ENCODE data around the gene NPIPB9.
"Not testable (repeated sequence)": the region's sequence is repeated elsewhere in the genome, so short reads cannot be mapped to it uniquely, and the experiment has no call there.

NPIPB9 gene

DNA sequence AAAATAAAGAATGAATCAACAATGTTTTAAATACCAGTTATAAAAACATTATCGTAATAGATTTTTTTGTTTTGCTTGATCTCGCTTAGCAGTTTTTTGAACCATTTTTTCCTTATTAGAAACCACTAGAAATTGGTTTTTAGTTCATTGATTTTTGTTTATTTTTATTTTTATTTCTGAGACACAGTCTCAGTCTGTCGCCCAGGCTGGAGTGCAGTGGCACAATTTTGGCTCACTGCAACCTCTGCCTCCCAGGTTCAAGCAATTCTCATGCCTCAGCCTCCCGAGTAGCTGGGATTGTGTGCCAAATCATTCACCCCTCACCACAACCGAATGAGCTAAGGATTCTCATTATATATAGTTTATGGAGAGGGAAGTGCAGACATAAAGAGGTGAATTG is at the start of gene NPIPB9:
Gene NPIPB9, plus strand, starts transcription at position 301 of the 400 bp plus-strand sequence.
- not testable (repeated sequence) for DNase-seq

DNA sequence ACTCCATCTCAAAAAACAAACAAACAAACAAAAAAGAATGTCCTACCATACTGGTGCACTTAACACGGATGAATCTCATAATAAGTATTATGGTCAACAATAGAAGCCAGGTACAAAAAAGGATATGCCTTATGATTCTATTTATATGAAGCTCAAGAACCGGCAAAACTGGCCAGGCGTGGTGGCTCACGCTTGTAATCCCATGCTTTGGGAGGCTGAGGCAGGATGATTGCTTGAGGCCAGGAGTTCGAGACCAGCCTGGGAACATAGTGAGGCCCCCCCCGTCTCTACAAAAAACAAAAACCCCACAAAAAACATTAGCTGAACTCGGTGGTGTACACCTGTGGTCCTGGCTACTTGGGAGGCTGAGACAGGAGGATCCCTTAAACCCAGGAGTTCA is 47.3 kb upstream of the NPIPB9 start:
- DNase-seq: not testable (repeated sequence)

DNA sequence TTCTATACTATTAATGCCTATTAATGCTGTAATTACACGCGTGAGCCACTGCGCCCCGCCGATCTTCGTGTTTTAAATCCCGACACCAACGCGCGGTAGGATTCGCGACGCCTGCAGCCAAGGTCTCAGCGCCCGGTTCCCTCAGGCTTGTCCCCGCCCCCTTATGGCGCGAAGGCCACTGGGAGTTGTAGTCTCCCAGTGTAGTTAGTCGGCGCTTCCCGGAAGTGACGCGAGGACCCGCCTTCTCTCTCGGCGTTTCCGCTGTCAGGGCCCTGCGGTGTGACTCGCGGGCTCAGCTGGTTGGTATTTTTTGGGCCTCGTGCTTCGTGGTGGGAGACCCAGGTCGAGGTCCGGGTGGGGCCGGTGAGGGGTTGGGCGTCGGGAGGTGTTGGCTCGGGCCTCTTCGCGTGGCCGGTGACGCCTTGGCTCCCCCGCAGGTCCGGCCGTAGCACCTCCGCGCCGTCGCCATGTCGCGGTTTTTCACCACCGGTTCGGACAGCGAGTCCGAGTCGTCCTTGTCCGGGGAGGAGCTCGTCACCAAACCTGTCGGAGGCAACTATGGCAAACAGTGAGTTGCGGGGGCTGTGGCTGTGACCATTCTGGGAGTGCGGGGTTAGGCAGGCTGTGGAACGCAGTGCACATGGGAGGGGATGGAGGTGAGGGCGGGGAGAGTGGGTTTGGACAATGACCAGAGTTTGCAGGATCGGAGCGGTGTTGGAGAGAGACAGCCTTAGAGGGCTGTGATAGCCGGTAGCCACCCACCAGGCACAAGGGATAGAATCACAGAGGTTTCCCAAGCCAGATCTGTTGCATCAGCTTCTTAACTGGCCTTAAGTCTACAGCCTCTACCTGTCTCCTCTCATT is 40.1 kb upstream of the NPIPB9 start, which contains the start of gene EIF3C:
Gene EIF3C, plus strand, starts transcription at position 245 of the 864 bp plus-strand sequence. Its CDS starts 223 bp downstream, at position 468.
- DNase-seq: not testable (repeated sequence)

DNA sequence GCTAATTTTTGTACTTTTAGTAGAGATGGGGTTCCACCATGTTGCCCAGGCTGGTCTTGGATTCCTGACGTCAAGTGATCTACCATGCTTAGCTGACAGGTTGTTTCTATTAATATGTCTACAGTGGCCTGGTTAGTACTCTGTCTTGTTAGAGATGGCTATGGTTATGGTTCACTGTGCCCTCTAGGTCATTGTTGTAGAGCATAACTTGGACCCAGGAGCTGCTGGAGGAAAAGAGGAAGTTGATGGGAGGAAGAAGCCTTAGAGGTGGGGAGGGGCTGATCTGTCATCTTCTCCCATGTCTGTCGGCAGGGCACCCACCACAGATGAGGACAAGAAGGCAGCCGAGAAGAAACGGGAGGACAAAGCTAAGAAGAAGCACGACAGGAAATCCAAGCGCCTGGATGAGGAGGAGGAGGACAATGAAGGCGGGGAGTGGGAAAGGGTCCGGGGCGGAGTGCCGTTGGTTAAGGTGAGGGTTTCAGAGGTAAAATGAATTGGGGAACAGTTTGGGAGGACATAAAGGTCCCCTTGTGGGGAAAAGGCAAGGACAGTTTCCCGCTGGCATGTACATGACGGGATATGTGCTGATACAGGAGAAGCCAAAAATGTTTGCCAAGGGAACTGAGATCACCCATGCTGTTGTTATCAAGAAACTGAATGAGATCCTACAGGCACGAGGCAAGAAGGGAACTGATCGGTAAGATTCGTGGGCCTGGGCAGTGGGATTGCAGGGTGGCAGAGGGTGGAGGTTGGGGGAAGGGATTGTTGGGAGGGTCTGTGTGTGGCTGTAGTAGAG is 28.5 kb upstream of the NPIPB9 start:
- not testable (repeated sequence) for DNase-seq

DNA sequence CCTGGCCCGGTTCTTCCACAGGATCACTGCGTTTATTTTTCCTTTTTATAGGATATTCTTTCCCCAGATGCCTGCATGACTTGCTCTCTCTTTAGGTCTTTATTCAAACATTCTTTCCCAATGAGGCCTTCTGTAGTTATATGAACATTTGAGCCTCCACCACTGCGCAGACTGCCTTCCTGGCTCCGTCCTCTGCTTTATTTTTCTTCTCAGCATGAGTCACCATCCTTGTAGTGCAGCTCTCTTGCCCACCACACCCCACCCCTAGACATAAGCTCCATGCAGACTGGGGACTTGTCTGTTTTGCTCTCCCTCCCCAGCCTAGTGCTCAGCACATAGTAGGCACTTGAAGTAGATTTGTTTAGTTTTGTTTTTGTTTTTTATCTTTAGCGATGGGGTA is 20.3 kb upstream of the NPIPB9 start:
- DNase-seq: not testable (repeated sequence)

DNA sequence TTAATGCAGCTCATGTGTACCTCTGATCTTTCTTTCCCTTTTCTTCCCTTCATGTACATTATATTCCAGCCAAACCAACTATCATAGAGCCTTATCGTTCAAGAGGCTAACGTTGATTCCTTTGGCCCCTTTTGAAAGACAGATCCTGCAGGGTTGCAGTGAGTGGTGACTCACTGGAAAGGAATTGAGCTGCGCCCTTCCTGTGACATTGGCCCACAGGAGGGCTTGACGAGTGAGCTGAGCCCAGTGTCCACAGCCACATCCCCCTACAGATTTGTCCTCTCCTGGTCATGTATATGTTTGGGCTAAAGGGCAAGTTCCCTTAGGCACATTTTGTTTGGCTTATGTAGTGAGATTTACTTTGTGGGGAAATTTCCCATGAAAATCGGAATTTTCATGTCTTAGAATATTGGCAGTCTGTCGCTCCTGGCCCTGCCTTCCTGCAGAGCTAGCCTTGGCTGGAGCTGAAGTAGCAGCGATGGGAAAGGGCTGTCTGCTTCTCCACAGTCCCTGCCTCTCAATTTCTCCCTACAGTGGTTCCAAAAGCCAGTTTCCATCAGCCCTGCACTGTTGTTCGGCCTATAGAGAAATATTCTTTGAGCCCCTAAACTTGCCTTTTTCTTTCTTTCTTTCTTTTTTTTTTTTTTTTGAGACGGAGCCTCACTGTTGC is 19.0 kb upstream of the NPIPB9 start:
- not testable (repeated sequence) for DNase-seq

DNA sequence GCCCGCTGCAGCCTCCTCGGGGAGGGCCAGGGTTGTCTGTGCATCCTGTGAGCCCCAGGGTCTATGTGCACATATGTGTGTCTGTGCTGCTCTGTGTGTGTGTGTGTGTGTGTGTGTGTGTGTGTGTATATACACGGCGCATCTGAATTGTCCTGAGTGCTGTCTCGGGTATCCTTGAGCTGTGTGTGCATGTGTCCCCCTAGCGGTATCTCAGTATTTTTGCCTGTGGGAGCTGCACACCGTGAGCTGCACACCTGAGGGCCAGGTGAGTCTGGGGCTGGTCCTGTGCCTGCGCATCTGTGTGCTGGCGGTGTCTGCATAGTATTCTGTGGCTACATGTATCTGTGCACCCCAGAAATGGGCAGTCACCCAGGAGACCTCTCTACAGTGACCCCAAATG is 11.8 kb upstream of the NPIPB9 start:
- DNase-seq: not testable (repeated sequence)

DNA sequence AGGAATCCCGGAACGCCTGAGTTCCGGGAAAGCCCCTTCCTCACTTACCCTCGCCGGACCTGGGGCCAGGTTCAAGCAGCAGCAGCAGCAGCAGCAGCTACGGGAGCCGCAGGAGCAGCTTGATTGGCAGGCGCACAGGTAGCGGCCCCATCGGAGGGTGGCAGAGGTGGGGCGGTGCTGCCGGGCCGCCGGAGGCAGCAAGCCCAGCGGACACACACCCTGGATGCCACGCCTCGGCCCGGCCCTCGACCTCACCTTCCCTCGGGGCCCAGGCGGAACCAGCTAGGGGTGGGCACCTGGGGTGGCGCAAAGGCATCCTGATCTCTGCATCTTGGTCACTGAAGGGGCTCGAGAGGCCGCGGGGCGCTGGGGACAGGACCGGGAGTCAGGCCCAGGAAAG is 11.0 kb upstream of the NPIPB9 start:
- DNase-seq: not testable (repeated sequence)

DNA sequence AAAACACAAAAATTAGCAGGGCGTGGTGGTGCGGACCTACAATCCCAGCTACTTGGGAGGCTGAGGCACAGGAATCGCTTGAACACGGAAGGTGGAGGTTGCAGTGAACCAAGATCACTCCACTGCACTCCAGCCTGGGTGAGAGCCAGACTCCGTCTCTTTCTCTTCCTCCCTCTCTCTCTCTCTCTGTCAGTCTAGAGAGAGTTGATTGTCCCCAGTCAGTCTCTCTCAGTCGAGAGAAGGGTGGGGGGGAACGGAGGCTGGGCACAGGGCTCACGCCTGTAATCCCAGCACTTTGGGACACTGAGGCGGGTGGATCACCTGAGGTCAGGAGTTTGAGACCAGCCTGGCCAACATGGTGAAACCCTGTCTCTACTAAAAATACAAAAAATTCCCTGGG is 10.3 kb upstream of the NPIPB9 start:
- DNase-seq: not testable (repeated sequence)

DNA sequence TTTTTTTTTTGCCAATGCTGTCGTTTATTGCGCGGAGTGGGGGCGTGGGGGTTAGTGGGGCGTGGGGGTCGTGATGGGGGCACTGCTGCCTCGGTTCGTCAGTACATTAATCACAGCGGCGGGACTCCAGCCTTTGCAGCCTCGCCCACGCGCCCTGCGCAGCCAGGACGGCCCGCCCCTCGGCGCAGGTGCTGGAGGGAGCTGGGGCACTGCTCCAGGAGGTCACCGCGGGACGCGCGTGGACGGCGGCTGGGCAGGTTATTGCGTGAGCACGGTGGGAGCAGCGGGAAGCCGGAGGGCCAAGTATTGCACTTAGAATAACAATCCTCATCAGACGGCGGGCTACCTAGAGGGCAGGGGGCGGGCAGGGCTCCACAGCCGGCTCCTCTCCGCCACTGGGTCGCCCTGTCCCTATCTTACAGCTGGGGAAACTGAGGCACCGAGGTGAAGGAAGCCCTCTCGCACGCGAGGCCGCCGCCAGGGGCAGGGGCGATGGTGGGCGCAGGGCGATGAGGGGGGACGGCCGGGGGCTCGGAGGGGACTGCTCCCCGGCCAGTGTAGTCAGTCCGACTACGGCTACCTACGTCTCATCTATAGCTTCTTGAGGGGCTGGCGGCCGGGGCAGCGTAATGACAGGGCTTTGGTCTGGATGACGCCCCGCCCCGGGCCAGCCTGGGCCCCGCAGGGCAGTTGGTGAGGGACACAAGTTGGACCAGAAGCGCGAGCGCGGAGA is 4.8 kb upstream of the NPIPB9 start:
- DNase-seq: not testable (repeated sequence)

DNA sequence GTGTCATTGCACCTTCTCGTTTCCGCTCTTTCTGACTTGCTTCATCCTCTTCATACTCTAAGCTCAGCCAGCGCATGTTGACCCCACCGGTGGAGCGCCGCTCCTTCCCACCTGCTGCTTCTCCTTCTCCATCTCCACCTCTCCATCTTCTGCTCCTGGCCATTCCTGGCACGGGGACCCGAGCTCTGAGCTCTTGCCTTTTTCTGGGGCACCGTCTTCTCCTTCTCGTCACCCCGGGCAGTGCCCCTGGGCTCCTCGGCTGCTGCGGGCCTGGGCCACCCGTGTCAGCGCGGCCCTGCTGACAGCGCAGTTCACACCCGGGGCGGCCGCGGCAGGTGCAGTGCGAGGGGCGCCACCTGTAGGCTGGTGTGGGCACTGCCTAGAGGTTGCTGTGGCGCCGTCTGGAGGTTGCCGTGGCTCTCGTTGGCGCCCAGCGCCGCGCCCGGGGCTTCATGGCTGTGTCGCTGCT is 1.6 kb upstream of the NPIPB9 start:
- DNase-seq: not testable (repeated sequence)

DNA sequence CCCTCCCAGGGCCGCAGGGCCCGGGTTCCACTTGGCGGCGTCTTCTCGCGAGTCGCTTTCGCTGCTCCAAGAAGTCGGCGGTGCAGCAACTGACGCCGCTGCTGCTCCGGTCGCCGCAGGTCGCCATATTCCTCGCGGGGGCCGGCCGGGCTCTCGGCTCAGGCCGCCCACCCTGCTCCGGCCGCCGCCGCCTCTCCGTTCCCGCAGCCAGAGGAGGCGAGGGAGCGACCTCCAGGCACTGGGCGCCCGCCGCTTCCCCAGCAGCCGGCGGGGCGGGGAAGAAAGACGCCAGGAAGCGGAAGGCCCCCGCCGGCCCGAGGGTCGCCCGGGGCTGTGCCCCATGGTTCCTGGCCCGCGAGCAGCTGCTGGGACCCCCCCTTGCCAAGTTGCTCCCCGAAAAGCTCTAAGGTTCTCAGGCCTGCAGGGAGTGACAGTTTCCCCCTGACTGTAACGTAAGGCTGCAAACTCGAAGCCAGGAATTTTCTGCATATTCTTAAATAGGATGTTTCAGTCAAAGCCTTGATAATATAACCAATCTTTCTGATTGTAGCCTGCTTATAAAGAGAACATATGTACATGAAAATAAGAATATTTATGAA is 1.0 kb upstream of the NPIPB9 start:
- DNase-seq: not testable (repeated sequence)

DNA sequence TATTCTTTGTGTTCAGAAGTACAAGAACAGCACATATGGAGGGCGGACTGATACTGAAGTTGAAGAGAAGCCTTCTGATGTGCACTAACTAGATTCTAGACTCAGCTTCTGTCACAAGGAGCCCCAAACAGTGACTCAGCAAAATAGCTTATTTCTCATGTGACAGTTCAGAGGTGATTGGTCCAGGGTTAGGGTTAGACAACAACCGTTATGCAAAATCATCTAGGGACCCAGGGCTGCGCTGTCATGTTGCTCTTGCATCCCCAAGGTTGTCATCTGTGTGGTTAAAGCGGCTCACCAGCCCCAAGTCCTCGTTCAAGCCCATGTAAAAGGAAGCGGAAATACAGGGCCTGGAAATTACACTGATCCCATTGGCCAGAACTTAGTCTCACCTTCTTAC is 30.1 kb downstream of the NPIPB9 start:
- not testable (repeated sequence) for DNase-seq

DNA sequence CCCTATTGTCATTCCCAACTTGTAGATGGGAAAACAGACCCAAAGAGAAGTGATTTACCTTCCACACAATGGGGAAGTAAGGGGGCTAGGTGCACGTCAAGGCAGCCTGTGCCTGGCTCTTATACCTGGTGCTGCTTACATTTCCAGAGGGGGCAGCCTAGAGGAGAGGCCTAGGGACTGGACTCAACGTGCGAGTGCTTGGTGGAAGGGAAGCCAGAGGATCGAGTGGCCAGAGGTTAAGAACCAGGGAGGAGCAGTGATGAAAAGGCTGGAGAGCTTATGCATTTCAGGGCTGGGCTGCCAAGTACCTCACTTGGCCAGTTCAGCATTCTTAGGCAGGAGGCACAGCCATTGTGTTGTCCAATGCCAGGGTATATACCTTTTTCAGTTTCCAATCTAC is 30.8 kb downstream of the NPIPB9 start:
- not testable (repeated sequence) for DNase-seq

DNA sequence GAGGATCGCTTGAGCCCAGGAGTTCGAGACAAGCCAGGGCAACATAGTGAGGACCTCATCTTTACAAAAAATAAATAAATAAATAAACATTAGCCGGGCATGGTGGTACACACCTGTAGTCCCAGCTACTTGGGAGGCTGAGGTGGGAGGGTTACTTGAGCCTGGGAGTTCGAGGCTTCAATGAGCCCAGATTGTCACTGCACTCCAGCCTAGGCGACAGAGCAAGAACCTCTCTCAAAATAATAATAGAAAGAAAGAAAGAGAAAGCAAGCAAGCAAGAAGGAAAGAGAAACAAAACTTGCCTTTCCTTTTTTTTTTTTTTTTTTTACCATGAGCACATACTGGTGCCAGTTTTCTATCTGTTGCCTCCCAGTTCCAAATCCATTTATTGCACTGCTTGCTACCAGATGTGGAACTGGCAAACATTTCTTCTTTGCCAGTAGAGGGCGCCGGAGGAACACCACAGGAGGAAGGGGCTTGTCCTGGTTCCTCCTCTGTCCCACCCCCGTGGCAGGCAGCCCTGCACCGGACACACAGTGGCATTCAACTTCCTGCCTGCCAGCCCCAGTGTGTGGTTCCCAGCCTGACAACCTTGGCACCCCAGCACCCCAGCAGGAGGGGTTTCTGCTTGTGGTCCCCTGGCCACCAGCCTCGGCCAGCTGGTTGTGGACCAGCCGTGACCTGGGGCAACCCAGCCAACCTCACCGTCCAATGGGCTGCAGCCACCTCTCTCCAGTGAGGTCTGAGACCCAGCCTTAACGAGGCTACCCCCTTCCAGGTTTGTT is 50.8 kb downstream of the NPIPB9 start:
- peak; percentile 36 for DNase-seq

DNA sequence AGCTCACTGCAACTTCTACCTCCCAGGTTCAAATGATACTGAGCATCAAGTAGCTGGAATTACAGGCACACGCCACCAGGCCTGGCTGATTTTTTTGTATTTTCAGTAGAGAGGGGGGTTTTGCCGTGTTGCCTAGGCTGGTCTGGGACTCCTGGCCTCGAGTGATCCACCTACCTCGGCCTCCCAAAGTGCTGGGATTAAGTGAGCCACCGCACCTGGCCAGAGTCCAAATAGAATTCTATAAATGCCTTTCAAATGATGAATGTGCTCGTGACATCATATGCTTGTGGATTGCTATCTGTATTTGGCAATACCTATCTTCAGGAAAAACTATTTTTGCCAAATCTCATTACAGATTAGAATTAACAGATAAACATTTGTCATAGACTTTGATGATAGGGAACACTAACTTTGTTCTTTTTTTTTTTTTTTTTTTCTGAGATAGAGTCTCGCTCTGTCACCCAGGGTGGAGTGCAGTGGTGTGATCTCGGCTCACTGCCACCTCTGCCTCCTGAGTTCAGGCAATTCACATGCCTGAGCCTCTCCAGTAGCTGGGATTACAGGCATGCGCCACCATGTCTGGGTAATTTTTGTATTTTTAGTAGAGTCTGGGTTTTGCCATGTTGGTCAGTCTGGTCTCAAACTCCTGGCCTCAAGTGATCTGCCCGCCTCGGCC is 56.0 kb downstream of the NPIPB9 start:
- DNase-seq: not testable (repeated sequence)

DNA sequence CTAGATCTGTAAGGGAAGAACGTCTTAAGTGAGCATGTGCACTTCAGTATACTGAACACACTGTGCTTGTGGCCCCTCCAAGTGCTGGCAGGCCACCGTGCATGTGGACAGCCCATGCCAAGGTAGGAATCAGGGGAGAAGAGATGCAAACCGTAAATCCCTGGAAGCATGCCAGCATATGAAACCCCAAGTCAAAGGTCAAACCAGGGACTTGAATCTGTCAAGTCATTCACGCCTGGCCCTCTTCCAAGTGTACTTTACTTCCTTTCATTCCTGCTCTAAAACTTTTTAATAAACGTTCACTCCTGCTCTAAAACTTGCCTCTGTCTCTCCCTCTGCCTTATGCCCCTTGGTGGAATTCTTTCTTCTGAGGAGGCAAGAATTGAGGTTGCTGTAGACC is 68.4 kb downstream of the NPIPB9 start:
- no peak for DNase-seq

DNA sequence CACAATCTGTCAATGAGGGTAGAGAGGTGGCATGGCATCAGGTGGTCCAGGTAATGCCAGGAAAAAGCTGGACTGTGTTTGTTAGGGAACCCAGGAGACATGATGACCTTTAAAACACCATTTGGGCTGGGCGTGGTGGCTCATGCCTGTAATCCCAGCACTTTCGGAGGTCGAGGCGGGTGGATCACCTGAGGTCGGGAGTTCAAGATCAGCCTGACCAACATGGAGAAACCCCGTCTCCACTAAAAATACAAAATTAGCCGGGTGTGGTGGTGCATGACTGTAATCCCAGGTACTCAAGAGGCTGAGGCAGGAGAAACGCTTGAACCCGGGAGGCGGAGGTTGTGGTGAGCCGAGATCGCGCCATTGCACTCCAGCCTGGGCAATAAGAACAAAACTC is 69.0 kb downstream of the NPIPB9 start:
- DNase-seq: not testable (repeated sequence)

DNA sequence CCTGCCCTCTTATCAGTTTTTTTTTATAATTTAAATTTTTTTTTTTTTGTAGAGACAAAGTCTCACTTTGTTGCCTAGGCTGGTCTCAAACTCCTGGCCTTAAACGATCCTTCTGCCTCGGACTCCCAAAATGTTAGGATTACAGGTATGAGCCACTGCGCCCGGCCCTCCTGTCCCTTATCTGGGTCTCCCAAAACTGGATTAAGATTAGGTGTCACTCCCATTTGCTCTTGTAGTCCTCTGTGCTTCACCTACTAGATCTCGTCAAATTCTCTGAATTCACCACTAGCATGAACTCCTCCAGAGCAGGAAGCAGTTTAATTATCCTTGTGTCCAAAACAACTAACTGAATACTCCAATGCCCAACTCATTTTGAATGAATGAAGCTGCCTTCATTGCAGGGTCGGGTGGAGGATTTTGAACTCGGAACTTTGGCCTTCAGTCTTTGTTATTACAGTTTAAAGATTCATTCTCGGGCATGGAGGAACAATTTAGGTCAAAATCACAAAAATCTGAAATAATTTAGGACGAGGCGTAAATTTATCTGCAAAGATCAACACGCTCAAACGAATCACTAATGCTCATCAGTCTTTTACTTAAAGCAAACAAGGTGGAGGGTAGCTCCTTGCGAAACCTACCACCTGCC is 70.4 kb downstream of the NPIPB9 start:
- no peak for DNase-seq
